Loucy (cell line): ENCODE data around the gene NR2C1.

ENCODE experiments used
- H2AFZ ChIP-seq: fragments of 200-600 bp; sonication (generic); 2 replicates; pipeline ENCODE4 v1.6.0; 2016; ENCODE audit warnings: antibody characterized with exemption, mild to moderate bottlenecking, low read length, moderate library complexity
- H3F3A ChIP-seq: fragments of 200-600 bp; 2 replicates; pipeline ENCODE4 v1.6.0; 2016; ENCODE audit warnings: antibody characterized with exemption, low read depth, mild to moderate bottlenecking
- H3K27me3 ChIP-seq: fragments of 200-600 bp; sonication (generic); 2 replicates; pipeline ENCODE4 v1.6.1; 2014; ENCODE audit warnings: low read length, mild to moderate bottlenecking; ENCODE audit not compliant: insufficient read depth, poor library complexity, severe bottlenecking
- H3K36me3 ChIP-seq: fragments of 200-600 bp; sonication (generic); 2 replicates; pipeline ENCODE4 v1.6.1; 2016; ENCODE audit warnings: low read length; ENCODE audit not compliant: insufficient read depth
- H3K4me1 ChIP-seq: fragments of 200-600 bp; sonication (generic); 2 replicates; pipeline ENCODE4 v1.5.1; 2014; ENCODE audit warnings: low read length, mild to moderate bottlenecking; ENCODE audit not compliant: insufficient read depth, poor library complexity, severe bottlenecking
- H3K4me2 ChIP-seq: fragments of 200-600 bp; sonication (generic); 2 replicates; pipeline ENCODE4 v1.6.0; 2014; ENCODE audit warnings: antibody characterized with exemption, low read length, low read depth, mild to moderate bottlenecking; ENCODE audit not compliant: poor library complexity, severe bottlenecking
- H3K4me3 ChIP-seq: fragments of 200-600 bp; sonication (generic); 2 replicates; pipeline ENCODE4 v1.5.1; 2014; ENCODE audit warnings: low read length, mild to moderate bottlenecking, mixed read lengths; ENCODE audit not compliant: poor library complexity, severe bottlenecking
- H3K79me2 ChIP-seq: fragments of 200-600 bp; sonication (generic); 2 replicates; pipeline ENCODE4 v1.6.1; 2014; ENCODE audit warnings: low read length; ENCODE audit not compliant: insufficient read depth
- H3K9ac ChIP-seq: fragments of 200-600 bp; sonication (generic); 2 replicates; pipeline ENCODE4 v1.6.0; 2014; ENCODE audit warnings: mild to moderate bottlenecking, low read depth, low read length, moderate library complexity; ENCODE audit not compliant: poor library complexity, severe bottlenecking
- H3K9me2 ChIP-seq: fragments of 200-600 bp; sonication (generic); replicated peaks from 2 replicates; pipeline ENCODE4 v1.6.1; 2016; ENCODE audit warnings: low read depth, low read length, mixed read lengths
- H3K9me3 ChIP-seq: fragments of 200-600 bp; sonication (generic); 2 replicates; pipeline ENCODE4 v1.6.1; 2014; ENCODE audit warnings: mild to moderate bottlenecking, antibody characterized with exemption, low read length, low read depth; ENCODE audit not compliant: insufficient read depth
- H4K20me1 ChIP-seq: fragments of 200-600 bp; sonication (generic); 2 replicates; pipeline ENCODE4 v1.6.0; 2014; ENCODE audit warnings: antibody characterized with exemption, low read length, mild to moderate bottlenecking; ENCODE audit not compliant: insufficient read depth, poor library complexity, severe bottlenecking
- EZH2phosphoT487 ChIP-seq: fragments of 200-600 bp; IDR thresholded peaks from 2 replicates; pipeline ENCODE4 v1.6.1; 2018; ENCODE audit warnings: antibody characterized with exemption, mild to moderate bottlenecking, moderate library complexity, borderline replicate concordance
- TF ChIP-seq, protein P1 (sequence below): fragments of 200-600 bp; sonication (generic); conservative IDR thresholded peaks from 2 replicates; pipeline ENCODE4 v1.5.1; 2014; ENCODE audit warnings: mild to moderate bottlenecking, antibody characterized with exemption, low read length

NR2C1 gene

DNA sequence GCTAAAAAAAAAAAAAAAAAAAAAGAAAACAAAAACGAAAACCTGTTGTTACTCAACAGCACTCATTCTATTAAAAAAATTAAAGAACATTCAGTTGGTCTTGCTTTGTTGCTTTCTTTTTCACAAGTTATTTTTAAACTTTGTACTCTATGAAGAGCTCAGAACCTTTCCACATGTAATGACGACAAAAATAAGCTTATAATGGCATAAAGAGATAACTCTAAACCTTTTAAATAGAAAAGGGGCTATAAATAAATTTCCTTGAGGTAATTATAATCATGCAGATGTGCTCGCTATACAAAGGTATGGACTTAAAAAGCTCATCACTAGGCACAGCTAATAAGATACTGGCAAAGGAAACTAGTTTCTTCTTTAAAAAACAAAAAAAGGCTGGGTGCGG is 13.4 kb downstream of the NR2C1 start:
- Histone ChIP-seq H3K79me2 (no peaks in the 10 kb centered on the region), H3F3A (no peaks in the 10 kb centered on the region), H3K4me1 (no peaks in the 10 kb centered on the region), H3K27me3 (no peaks in the 10 kb centered on the region), H3K9ac (no peak overlapping the region), H3K36me3 (peaks cover 78% of the 10 kb centered on the region), H3K9me3 (no peaks in the 10 kb centered on the region), H2AFZ (no peak overlapping the region), H4K20me1 (no peaks in the 10 kb centered on the region), H3K4me2 (no peak overlapping the region), H3K9me2 (no peaks in the 10 kb centered on the region), H3K4me3 (no peak overlapping the region)
- TF ChIP-seq, protein P1, sequence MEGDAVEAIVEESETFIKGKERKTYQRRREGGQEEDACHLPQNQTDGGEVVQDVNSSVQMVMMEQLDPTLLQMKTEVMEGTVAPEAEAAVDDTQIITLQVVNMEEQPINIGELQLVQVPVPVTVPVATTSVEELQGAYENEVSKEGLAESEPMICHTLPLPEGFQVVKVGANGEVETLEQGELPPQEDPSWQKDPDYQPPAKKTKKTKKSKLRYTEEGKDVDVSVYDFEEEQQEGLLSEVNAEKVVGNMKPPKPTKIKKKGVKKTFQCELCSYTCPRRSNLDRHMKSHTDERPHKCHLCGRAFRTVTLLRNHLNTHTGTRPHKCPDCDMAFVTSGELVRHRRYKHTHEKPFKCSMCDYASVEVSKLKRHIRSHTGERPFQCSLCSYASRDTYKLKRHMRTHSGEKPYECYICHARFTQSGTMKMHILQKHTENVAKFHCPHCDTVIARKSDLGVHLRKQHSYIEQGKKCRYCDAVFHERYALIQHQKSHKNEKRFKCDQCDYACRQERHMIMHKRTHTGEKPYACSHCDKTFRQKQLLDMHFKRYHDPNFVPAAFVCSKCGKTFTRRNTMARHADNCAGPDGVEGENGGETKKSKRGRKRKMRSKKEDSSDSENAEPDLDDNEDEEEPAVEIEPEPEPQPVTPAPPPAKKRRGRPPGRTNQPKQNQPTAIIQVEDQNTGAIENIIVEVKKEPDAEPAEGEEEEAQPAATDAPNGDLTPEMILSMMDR, result no peak
- TF ChIP-seq EZH2phosphoT487, result no peak

- Histone ChIP-seq H3K4me2 (no peak overlapping the region), H2AFZ (no peak overlapping the region), H3K27me3 (no peaks in the 10 kb centered on the region), H3K9me3 (no peaks in the 10 kb centered on the region), H3K79me2 (no peaks in the 10 kb centered on the region), H3F3A (no peaks in the 10 kb centered on the region), H3K4me3 (no peak overlapping the region), H4K20me1 (no peaks in the 10 kb centered on the region), H3K9ac (no peak overlapping the region), H3K36me3 (peaks cover 78% of the 10 kb centered on the region), H3K9me2 (no peaks in the 10 kb centered on the region), H3K4me1 (no peaks in the 10 kb centered on the region)
- TF ChIP-seq EZH2phosphoT487, result no peak
- TF ChIP-seq, protein P1, result no peak
These were observed 16.0 kb downstream of the NR2C1 start for GRCh38 chr12:95057424-95057823.

DNA sequence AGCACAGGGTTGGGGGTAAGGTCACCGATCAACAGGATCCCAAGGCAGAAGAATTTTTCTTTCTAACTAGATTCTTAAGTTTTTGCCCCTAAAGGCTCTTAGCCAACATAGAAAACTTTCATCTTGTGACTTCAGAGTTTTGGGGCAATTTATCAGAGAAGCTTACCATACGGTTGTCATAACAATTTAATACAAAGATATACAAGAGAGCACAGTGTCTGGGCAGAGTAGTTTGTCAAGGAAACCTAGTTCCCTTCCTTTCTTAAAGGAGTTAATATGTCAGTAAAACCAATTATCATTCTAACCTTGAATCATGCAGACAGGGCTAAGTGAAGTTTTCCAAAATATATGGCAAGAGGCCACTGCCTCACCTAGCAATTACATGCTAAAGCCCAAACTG is 18.4 kb downstream of the NR2C1 start:
- no peak overlapping the region for H2AFZ ChIP-seq
- H3K9me2 ChIP-seq, result no peaks in the 10 kb centered on the region
- H3K4me3 ChIP-seq, result no peak overlapping the region
- H3K27me3 ChIP-seq, result no peaks in the 10 kb centered on the region
- H3K36me3 ChIP-seq, result peaks cover 65% of the 10 kb centered on the region
- TF ChIP-seq, protein P1, result no peak
- TF ChIP-seq EZH2phosphoT487, result no peak
- no peaks in the 10 kb centered on the region for H3K9me3 ChIP-seq
- no peaks in the 10 kb centered on the region for H3K4me1 ChIP-seq
- H3K4me2 ChIP-seq, result no peak overlapping the region
- H3F3A ChIP-seq, result no peaks in the 10 kb centered on the region
- peaks cover 3% of the 10 kb centered on the region for H4K20me1 ChIP-seq
- no peak overlapping the region for H3K9ac ChIP-seq
- no peaks in the 10 kb centered on the region for H3K79me2 ChIP-seq
